Heart left ventricle (tissue), 16 donors: ENCODE measurements around the gene PTPRM. TPM values are rescaled to one million over a fixed set of nuclear protein-coding genes. Genes with fewer than 3 reads are reported as not detected.
A peak's percentile ranks its signal among the peaks of the same experiment; 100 is the strongest.

Experiments used
- ATAC-seq, 4 donors: fragments of 200-7000 bp; cut with Tn5 transposase; one replicate each; pipeline ENCODE4 v1.9.1; 2020 to 2022; ENCODE audit warnings: moderate library complexity in 4 of 4, mild to moderate bottlenecking in 3 of 4, moderate number of reproducible peaks in 1 of 4
- DNase-seq, 5 donors: peaks; one replicate each; pipeline ENCODE4 v3.0.0-alpha.2; 2020
- H3K27ac ChIP-seq, 12 donors: fragments of 200-600 bp; sonication (generic) in 4 of 12; one replicate each; pipeline versions ENCODE4 v1.5.0 to v1.8.0; 2016 to 2022; ENCODE audit warnings: mild to moderate bottlenecking in 2 of 12
- H3K27me3 ChIP-seq, 9 donors: fragments of 200-600 bp; sonication (generic) in 2 of 9; one replicate each; pipeline versions ENCODE4 v1.5.1 to v1.8.0; 2016 to 2022; ENCODE audit warnings: mild to moderate bottlenecking in 3 of 9
- H3K36me3 ChIP-seq, 9 donors: fragments of 200-600 bp; sonication (generic) in 2 of 9; one replicate each; pipeline versions ENCODE4 v1.5.0 to v1.8.0; 2018 to 2022; ENCODE audit warnings: mild to moderate bottlenecking in 2 of 9
- H3K4me1 ChIP-seq, 12 donors: fragments of 200-600 bp; sonication (generic) in 4 of 12; one replicate each; pipeline versions ENCODE4 v1.5.0 to v1.8.0; 2016 to 2022; ENCODE audit warnings: mild to moderate bottlenecking in 3 of 12
- H3K4me3 ChIP-seq, 12 donors: fragments of 200-600 bp; sonication (generic) in 4 of 12; one replicate each; pipeline versions ENCODE4 v1.5.0 to v1.8.0; 2017 to 2022; ENCODE audit warnings: mild to moderate bottlenecking in 9 of 12, moderate library complexity in 4 of 12
- H3K9me3 ChIP-seq, 12 donors: fragments of 200-600 bp; sonication (generic) in 4 of 12; one replicate each; pipeline versions ENCODE4 v1.5.0 to v1.8.0; 2016 to 2022; ENCODE audit warnings: mild to moderate bottlenecking in 1 of 12
- POLR2A ChIP-seq, 2 donors: fragments of 450-650 bp; IDR thresholded peaks; one replicate each; pipeline ENCODE4 v1.6.1; 2017; ENCODE audit warnings: antibody characterized with exemption in 2 of 2, mild to moderate bottlenecking in 2 of 2, moderate library complexity in 2 of 2
- WGBS, 4 donors: extraction: QIAGEN DNeasy Blood & Tissue Kit in 2 of 4; methylation state at CpG; one replicate each; pipeline versions ENCODE4 v1.1.5 to v1.1.7; 2013 to 2018; 5-methylcytosine and 5-hydroxymethylcytosine counted together
- intact Hi-C, 10 donors: fragments of 100-400 bp; cut with DNase I; formaldehyde crosslinking; loops; one replicate each; pipeline versions ENCODE4 v1.11.1 to v1.14.2; 2022
- polyA plus RNA-seq, 2 donors: library from polyadenylated mRNA; stranded (reverse); fragments of 200-250 nt; gene quantifications; one replicate each; pipeline ENCODE4 v1.2.3, GENCODE V29; 2013
- total RNA-seq, 9 donors: library from RNA; depleted of rRNA in 2 of 9; stranded (reverse); fragments of >200 nt in 2 of 9; fragmentation: NEBNext Ultra II Directional in 3 of 9; extraction: Animal tissue kit (Norgen Biotek cat#: 25700) in 3 of 9; gene quantifications; one replicate each; pipeline versions ENCODE4 v1.1.0 to v1.2.4, GENCODE V29; 2016 to 2023
- TF ChIP-seq, protein P1 (sequence below), 12 donors: fragments of 200-600 bp; sonication (generic) in 4 of 12; IDR thresholded peaks; one replicate each; pipeline versions ENCODE4 v1.5.0 to v1.8.0; 2018 to 2022; ENCODE audit warnings: antibody characterized with exemption in 12 of 12, mild to moderate bottlenecking in 5 of 12
- donor health status: ischemic (EF 13 %, LVEDD 7.1; RV severe dilation, severe dysfunction).
- donor health status: healthy with polysubstance abuse.
- donor health status: DM: no; HTN: yes; CAD: no.
- donor health status: DM: no; HTN: no; CAD: no.
- donor health status: ischemic (EF 25% LVEDD 6.9; RV normal size, moderate dysfunction).
- donor health status: ischemic (EF 25% LVEDD 5.7; RV mildly dilated, moderate dysfunction).
- donor health status: healthy.
- donor health status: DM: yes; HTN: yes; CAD: no.
- donor health status: ischemic (EF 35%, LVEDD 5.7; RV mildly dilated, moderate dysfunction).
- donor health status: nonischemic (EF 11% LVEDD 7.7; RV severe dilation, severe dysfunction).
- donor health status: DM: yes; HTN: yes; CAD: no.
- donor health status: PGD.
- donor health status: ischemic (EF 29% LVEDD 5.4; RV normal size, mild dysfunction).
- donor health status: nonischemic (EF 23%, LVEDD 6.1; RV moderate dilation, normal function).

PTPRM gene
- total and polyA plus RNA-seq, 11 donors: 93.8 to 186 (median 123) TPM

DNA sequence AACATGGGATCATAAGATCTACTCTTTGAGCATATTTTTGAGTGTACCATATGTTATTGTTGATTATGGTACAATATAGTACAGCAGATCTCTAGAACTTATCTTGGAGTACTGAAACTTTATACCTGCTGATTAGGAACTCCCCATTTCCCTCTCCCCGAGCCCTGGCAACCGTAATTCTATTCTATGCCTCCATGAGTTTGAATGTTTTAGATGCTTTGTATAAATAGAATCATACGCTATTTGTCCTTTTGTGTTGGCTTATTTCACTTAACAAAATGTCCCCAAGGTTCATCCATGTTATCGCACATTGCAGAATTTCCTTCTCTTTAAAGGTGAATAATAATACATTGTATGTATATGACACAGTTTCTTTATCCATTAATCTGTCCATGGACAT is 117.2 kb downstream of the PTPRM start:
- Histone ChIP-seq H3K9me3 (no peaks in the 10 kb centered on the region), H3K27ac (peak overlapping the region in 11 of 12 donors; percentile 12 to 69 (median 46)), H3K27me3 (no peaks in the 10 kb centered on the region), H3K4me1 (peaks cover 0 to 88% (median 44%) of the 10 kb centered on the region in 12 donors), H3K4me3 (no peak overlapping the region), H3K36me3 (no peaks in the 10 kb centered on the region)
- TF ChIP-seq, protein P1, sequence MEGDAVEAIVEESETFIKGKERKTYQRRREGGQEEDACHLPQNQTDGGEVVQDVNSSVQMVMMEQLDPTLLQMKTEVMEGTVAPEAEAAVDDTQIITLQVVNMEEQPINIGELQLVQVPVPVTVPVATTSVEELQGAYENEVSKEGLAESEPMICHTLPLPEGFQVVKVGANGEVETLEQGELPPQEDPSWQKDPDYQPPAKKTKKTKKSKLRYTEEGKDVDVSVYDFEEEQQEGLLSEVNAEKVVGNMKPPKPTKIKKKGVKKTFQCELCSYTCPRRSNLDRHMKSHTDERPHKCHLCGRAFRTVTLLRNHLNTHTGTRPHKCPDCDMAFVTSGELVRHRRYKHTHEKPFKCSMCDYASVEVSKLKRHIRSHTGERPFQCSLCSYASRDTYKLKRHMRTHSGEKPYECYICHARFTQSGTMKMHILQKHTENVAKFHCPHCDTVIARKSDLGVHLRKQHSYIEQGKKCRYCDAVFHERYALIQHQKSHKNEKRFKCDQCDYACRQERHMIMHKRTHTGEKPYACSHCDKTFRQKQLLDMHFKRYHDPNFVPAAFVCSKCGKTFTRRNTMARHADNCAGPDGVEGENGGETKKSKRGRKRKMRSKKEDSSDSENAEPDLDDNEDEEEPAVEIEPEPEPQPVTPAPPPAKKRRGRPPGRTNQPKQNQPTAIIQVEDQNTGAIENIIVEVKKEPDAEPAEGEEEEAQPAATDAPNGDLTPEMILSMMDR (IDR thresholded peaks at IDR 0.05): no peak
- no peak for TF ChIP-seq POLR2A (IDR thresholded peaks at IDR 0.05)
- WGBS, 4 donors: 49 to 68% (median 57%) methylated on average over 4 of the region's 4 CpGs
- DNase-seq (no peak), ATAC-seq (peak in 2 of 4 donors; percentile 28 to 56)
- intact Hi-C loops: loop anchor here in 1 of 10 donors (5.0 kb wide), 1 partner anchor 77 kb away; no protein-coding TSS in a partner anchor

DNA sequence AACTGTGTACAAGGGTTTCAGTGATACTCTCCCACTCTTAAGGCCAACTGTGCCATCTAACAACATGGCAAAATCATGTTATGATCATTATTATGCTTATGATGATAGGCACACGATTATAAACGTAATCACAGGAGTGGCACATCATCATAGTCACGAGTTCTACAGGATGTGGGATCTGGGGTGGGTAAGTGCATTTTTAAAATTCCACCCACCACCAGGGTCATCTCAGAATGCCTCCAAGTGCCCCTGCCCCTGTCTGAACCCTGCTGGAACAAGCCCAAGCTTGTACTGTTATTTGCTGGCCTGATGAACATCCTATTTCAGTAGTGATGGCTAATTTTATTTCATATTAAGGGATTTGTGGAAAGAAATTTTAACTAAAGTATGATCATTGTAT is 117.8 kb downstream of the PTPRM start:
- H3K36me3 ChIP-seq: no peaks in the 10 kb centered on the region
- H3K27ac ChIP-seq: peak overlapping the region in 9 of 12 donors; percentile 22 to 69 (median 50)
- TF ChIP-seq, protein P1 (IDR thresholded peaks at IDR 0.05): no peak
- no peak for TF ChIP-seq POLR2A (IDR thresholded peaks at IDR 0.05)
- no peaks in the 10 kb centered on the region for H3K9me3 ChIP-seq
- H3K4me3 ChIP-seq: no peak overlapping the region
- peaks cover 0 to 86% (median 42%) of the 10 kb centered on the region in 12 donors for H3K4me1 ChIP-seq
- WGBS, 4 donors: 20 to 46% (median 31%) methylated on average over 3 of the region's 3 CpGs
- intact Hi-C loops: loop anchor here in 1 of 10 donors (5.0 kb wide), 1 partner anchor 78 kb away; no protein-coding TSS in a partner anchor
- no peaks in the 10 kb centered on the region for H3K27me3 ChIP-seq
- DNase-seq: no peak
- ATAC-seq: no peak

DNA sequence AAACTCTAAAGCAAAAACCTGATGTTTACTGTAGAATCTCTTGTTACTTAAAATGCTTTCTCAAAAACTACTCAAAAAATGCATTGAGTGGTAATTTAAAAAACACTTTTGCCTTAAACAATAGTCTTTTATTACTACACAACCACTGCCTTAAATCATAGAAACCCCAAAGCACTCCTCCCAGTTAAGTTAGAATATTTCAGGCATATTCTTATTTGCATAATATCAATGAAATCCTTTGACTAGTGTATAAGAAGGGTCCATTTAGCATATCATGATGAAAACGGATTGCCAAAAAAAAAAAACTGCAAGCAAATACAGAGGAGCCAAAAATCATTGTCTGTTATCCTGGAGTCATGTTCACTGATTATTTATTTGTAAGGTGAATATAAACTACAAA is 119.2 kb downstream of the PTPRM start:
- intact Hi-C loops: no loop called here
- TF ChIP-seq, protein P1 (IDR thresholded peaks at IDR 0.05): no peak
- TF ChIP-seq POLR2A (IDR thresholded peaks at IDR 0.05): no peak
- no peaks in the 10 kb centered on the region for H3K36me3 ChIP-seq
- no peak overlapping the region for H3K4me3 ChIP-seq
- H3K27ac ChIP-seq: peak overlapping the region in 2 of 12 donors; percentile 21 to 57
- H3K9me3 ChIP-seq: no peaks in the 10 kb centered on the region
- H3K27me3 ChIP-seq: no peaks in the 10 kb centered on the region
- ATAC-seq (no peak), DNase-seq (no peak)
- peaks cover 0 to 87% (median 38%) of the 10 kb centered on the region in 12 donors for H3K4me1 ChIP-seq
- WGBS, 4 donors: 21 to 29% (median 26%) methylated on average over 1 of the region's 1 CpG

DNA sequence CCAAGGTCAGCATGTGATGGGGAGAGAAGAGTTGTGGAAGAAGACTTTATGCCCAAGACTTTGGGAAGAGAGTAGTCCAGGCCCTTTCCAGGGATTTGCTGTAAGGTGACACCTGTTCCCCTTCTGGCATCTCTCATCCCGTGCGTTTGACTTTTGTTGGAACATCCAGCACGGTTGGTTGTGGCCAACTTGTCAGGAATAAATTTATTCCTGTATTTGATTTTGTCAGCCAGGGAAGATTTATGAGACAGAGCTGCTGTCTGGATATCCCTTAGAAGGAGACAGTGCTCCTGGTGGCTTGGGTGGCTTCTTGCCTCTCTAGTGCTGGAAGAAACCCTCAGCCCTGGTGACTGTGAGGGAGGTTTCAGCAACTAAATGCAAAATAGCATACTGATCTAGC is 121.5 kb downstream of the PTPRM start:
- intact Hi-C loops: no loop called here
- H3K36me3 ChIP-seq: no peaks in the 10 kb centered on the region
- H3K9me3 ChIP-seq: no peaks in the 10 kb centered on the region
- H3K27ac ChIP-seq: no peak overlapping the region
- TF ChIP-seq POLR2A (IDR thresholded peaks at IDR 0.05): no peak
- TF ChIP-seq, protein P1 (IDR thresholded peaks at IDR 0.05): no peak
- no peak for DNase-seq
- H3K4me3 ChIP-seq: no peak overlapping the region
- H3K4me1 ChIP-seq: peaks cover 0 to 77% (median 28%) of the 10 kb centered on the region in 12 donors
- ATAC-seq: peak in 1 of 4 donors; percentile 22
- no peaks in the 10 kb centered on the region for H3K27me3 ChIP-seq
- WGBS, 4 donors: 72 to 87% (median 83%) methylated on average over 3 of the region's 3 CpGs
